Suppressor macrophage (primary cell): Measurements from ENCODE around the gene APBB1.

Experiments used
- DNase-seq, 4 experiments: peaks; one replicate each; pipeline ENCODE4 v3.0.0-alpha.2; 2020 to 2022

The APBB1 gene

DNA sequence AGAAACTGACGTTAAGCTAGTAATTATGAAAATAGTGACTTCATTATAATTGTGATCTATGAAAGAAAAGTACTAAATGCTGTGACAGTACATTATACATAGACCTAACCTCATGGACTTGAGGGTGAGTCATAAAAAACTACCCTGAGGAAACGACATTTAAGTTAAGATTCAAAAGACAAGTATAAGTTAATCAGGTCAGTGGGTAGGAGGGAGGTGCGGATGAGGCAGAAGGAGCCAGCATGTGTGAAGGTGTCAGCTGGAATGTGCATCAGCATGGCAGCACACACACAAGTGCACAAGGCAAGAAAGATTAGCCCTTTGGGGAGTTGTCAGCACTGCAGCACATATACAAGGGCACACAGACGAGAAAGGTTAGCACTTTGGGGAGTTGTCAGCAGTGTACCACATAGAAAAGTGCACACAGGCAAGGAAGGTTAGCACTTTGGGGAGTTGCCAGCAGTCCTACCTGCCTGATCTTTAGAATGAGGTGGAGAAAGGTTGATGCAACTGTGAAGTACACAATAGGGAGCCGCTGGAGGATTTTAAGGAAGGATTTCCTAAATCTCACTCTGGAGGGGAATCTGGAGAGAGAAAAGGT lies 67.0 kb downstream of the APBB1 start:
- DNase-seq, result no peak

DNA sequence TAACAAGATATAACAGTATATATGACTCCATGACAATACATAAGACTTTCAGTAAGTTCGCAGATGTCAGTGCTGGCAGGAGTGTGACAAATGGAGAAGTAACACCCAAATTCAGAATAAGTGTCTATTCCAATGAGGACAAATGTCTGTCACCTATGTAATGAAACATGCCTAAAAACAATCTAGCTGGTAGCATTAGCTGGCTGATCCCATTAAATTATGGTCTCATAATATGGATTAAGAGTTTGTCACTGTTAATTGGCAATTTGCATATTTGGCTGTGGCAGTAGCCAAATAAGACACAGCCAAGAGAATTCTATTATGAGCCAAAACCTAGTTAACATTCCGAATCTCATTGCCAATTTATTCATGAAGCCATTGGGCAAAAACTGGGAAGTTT lies 68.4 kb downstream of the APBB1 start:
- no peak for DNase-seq

DNA sequence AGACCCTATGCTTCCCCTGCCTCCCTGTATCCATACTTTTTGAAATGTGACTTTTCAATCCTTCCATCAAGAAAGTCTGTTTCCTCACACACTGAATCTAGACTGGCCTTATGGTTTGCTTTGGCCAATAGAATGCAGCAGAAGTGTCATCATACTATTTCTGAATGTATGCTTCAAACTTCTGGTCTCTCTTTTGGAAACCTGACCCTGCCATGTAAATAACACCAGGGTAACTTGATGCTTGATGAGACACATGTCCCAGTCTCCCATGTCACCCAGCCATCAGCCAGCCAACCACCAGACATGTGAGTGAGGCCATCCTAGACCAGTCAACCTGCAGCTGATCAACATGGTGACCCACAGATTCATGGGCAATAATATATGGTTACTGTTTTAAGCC lies 68.9 kb downstream of the APBB1 start:
- DNase-seq, result no peak

DNA sequence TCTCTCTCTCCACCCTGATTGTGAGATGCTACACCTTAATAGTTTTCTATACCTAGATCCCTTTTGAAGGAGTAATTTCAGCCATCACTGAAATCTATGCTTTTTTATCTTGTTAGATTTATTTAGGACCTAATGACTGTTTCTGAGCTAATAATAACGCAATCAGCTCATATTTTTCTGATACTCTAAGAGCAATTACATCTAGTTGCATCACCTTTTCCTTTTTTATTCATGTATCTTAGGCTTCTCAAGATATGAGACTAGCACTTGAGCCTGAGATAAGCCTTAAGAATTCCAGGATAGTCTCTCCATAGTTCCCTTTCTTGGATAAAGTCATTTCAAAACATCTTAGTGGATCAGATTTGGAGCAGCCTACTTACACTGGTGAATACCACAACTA lies 73.5 kb downstream of the APBB1 start:
- DNase-seq, result no peak
